Measurements from ENCODE around the gene SURF6.
"Not testable (repeated sequence)": the region's sequence is repeated elsewhere in the genome, so short reads cannot be mapped to it uniquely, and the experiment has no call there.

The SURF6 gene

DNA sequence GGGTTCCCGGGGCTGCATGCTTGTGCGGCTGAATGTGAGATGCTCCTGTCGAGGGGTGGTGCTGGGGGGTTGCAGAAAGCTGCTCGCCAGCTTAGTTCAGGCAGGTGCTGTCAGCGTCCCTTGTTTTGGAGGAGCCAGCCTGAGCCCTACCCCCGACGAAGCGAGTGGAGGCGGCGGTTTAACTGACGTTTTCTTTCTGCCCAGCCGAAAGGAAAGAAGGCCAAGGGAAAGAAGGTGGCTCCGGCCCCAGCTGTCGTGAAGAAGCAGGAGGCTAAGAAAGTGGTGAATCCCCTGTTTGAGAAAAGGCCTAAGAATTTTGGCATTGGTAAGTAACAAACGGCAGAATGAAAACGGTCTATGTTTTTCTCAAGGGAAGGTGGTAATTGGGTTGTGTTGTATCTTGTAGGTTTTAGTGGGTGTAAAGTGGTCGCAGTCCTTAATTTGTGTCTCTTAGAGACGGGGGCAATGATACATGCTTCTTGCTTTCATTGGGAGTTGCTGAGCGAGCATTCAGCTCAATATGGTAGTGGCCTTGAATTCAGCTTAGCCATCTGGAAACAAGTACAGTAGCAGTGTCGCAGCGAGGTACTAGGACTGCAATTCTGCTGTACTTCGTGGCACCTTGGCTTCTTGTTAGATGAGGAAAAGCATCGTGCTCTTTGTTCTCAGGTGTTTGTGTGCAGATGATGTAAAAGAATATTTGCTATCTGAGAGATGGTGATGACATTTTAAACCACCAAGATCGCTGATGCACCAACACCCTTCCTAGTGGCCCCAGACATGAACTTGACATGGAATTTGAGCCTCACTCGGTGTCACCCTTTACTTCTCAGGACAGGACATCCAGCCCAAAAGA is 13.0 kb upstream of the SURF6 start:
- no peak for DNase-seq (ENCODE audit: low read depth in 2 of 2)

- DNase-seq (ENCODE audit: low read depth in 2 of 2): peak; percentile 78 to 90
Measured at GRCh38 chr9:133347985-133348717, 12.2 kb upstream of the SURF6 start, which contains the start of the genes MED22 and RPL7A. Gene MED22 (minus strand): TSS chr9:133348131. CDS start chr9:133346662, 1,469 bp downstream. Gene RPL7A (plus strand): TSS chr9:133348218. CDS start chr9:133348244, 26 bp downstream.

GRCh38 chr9:133347515-133347984 is 11.6 kb upstream of the SURF6 start:
- DNase-seq (ENCODE audit: low read depth in 2 of 2): no peak

DNA sequence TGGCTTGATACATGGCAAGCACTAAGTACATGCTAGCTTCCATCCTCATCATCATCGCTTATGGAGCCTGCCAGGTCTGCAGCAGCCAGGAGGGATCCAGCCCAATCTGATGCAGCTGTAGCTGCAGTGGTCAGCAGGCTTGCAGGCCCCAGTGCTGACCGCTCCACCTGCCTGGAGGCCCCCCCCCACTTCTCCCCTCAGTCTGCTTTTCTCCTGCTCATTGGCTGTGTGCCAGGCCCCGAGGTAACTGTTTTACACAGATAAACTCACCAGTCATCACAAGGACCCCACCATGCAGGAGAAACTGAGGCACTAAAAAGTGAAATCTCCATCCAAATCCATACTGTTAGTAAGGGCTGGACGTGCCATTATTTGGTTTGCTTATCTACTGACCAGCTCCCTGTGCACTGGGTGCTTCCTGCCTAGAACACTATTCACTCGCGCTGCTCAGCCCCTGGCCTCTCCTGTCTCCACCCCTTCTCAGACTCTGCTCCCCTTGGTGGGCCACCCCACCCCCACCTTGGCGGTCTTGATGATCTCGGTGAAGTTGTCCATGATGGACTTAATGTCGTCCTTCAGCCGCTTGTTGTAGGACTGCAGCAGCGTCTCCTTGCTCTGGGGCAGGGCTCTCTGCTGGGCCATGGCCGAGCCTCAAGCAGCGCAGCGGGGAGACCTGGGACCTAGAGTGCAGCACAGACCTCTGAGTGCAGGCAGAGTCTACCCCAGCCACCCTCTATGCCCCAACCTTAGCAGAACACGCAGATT is 10.2 kb upstream of the SURF6 start:
- no peak for DNase-seq (ENCODE audit: low read depth in 2 of 2)

- no peak for DNase-seq (ENCODE audit: low read depth in 2 of 2)
Measured at GRCh38 chr9:133345596-133345995, 9.6 kb upstream of the SURF6 start.

GRCh38 chr9:133344979-133345378 is 9.0 kb upstream of the SURF6 start:
- DNase-seq (ENCODE audit: low read depth in 2 of 2): no peak

DNA sequence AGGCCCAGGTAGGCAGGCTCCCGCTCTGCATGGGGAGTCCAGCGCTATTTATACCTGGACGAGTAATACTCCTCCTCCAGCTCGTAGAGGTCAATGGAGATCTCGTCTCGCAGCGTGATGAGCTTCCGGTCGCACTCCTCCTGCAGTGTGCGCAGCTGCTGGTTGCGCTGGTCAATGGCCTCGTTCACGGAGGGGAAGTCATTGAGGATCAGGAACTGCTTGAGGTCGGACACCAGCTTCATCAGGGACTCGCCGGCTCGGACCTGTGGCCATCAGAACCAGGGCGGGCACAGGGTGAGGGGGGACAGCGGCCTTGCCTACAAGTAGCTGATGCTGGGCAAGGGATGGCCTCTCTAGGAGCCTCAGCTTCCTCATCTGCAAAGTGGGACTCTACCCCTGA is 8.1 kb upstream of the SURF6 start:
- DNase-seq (ENCODE audit: low read depth in 2 of 2): no peak

GRCh38 chr9:133342570-133342969 is 6.6 kb upstream of the SURF6 start:
- no peak for DNase-seq (ENCODE audit: low read depth in 2 of 2)

DNA sequence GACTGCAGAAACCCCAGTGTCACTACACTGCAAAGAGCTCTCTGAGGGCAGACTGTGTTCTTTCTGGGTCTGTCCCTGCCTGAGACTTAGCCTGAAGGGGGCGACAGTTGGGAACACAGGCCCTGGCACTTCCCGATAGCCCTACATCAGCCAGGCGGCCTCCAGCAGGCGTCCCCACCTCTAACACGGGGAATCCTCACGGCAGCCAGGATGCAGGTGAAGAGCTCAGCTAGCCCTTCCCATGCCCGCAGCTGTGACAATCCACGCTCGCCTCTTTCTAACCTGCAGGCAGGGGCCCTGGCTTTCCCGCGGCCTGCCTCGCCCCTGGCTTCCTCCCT is 6.0 kb upstream of the SURF6 start:
- DNase-seq (ENCODE audit: low read depth in 2 of 2): no peak

DNA sequence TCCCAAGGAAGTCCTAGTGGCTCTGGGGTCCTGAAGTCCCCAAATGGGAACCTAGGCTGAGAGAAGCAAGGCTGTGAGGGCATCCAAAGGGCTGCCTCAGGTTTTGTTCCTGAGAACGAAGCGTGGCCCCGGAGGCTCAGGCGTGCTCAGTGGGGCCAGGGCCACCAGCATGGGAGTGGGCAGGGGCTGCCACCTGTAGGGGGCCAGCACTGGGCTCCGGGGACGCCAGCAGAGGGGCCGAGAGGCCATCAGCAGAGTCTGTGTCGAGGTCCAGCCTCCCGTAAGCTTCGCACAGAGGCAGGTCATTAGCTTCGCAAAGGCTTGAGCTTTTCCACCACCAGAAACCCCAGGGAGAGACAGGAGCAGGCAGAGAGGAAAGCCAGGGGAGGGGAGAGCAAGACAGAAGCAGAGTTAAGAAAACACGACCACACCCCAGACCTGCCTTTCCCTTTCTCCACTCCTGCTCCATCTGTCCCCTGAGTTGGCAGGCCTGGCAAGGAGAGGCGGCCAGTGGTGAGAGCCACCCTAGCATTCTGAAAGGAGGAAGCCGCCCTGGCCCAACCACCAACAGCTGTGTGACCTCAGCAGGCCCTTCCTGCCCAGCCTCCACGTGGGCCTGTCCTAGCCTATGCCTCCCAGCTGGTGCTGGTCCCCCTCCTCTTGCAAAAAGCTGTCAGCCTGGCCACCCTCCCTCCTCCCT is 5.5 kb upstream of the SURF6 start:
- no peak for DNase-seq (ENCODE audit: low read depth in 2 of 2)

GRCh38 chr9:133340916-133341315 is 4.9 kb upstream of the SURF6 start:
- DNase-seq (ENCODE audit: low read depth in 2 of 2): no peak

DNA sequence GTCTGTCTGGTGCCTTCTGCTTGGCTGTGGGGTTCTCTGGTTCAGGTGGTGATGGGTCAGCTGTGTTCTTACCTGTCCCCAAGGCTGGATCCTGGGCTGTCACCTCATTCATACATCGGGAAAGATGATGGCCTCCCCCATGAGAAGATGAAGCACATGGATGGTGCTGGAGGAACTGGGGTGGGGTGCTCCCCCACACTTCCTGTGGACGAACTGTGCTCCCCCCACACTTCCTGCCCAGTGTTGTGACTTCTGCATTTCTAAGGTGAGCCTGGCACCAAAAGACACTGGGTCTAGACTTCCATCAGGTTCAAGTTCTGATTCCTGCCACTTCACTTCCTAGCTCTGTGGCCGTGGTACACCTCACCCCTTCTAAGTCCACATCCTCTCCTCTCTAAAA is 4.3 kb upstream of the SURF6 start:
- DNase-seq (ENCODE audit: low read depth in 2 of 2): no peak

DNA sequence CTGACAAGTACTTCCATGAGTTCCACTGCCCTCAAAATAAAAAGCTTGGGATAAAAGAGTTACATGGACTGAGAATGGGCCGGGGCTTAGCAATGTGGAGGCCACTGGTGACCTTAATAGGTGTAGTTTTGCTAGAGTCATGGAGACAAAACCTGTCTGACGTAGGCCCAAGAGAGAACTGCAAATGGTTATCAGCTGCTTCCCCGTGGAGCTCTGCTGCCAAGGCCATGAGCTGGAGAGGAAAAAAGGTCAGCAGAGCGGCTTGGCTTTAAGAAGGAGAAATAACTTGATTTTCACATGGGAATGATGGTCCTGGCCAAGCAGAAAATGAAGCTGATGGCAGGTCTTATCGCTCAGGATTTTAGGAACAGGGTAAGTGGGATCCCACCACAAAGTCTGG is 3.7 kb upstream of the SURF6 start:
- no peak for DNase-seq (ENCODE audit: low read depth in 2 of 2)

DNA sequence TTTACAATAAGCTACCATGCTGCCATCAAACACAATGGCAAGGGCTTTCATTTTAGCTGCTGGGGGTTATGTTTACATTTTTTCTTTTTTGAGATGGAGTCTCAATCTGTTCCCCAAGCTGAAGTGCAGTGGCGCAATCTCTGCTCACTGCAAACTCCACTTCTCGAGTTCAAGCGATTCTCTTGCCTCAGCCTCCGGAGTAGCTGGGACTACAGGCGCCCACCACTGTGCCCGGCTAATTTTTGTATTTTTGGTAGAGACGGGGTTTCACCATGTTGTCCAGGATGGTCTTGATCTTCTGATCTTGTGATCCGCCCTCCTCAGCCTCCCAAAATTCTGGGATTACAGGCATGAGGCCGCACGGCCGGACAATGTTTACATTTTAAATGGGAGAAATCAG is 1.1 kb downstream of the SURF6 start:
- DNase-seq (ENCODE audit: low read depth in 2 of 2): not testable (repeated sequence)

- DNase-seq (ENCODE audit: low read depth in 2 of 2): no peak
Measured at GRCh38 chr9:133334161-133334560, 1.8 kb downstream of the SURF6 start.

DNA sequence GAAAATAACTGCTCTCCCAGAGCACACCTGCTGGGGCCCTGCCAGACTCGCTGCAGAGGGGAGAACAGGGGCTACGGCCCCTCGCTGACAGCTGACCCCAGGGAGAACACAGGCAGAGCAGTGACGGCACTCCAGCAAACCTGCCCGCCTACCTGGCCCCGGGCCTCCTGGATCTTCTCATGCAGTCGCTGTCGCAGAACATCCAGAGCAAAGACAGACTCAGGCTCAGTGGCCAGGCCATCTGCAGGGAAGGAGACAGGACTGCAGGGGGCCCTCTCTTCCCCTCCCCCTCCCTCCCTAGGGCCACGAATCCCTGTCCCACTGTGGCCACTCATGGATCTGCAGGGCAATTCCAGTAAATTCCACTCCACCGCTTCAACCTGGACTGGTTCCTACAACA is 2.4 kb downstream of the SURF6 start:
- no peak for DNase-seq (ENCODE audit: low read depth in 2 of 2)

- DNase-seq (ENCODE audit: low read depth in 2 of 2): no peak
Measured at GRCh38 chr9:133333011-133333410, 3.0 kb downstream of the SURF6 start.

GRCh38 chr9:133332381-133332730 is 3.6 kb downstream of the SURF6 start:
- no peak for DNase-seq (ENCODE audit: low read depth in 2 of 2)

- DNase-seq (ENCODE audit: low read depth in 2 of 2): no peak
Measured at GRCh38 chr9:133331641-133332380, 4.2 kb downstream of the SURF6 start.

DNA sequence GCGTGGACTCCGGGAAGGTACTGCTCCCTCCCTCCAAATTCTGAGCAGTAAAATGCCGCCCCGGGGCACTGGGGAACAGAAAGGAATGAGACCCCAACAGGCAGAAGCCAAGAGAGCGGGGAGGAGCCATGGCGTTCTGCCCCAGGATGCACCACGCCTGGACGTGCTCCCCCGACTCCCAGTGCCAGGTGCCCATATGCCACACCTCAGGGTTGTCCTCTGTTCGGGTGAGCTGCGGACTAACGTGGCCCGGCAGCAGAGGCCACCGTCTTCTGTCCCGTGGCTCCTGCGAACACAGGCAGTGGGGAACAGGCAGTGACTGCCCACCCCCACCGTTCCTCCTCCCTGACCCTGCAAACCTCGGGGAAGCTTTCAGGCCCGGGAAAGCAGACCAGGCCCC is 4.8 kb downstream of the SURF6 start:
- DNase-seq (ENCODE audit: low read depth in 2 of 2): no peak

Measured in stimulated activated CD8-positive, alpha-beta memory T cell treated with anti-CD3 and anti-CD28 coated beads, Interleukin-15, amount 100 ng/mL, for 4 hours (primary cell).